HG03378 (cell line): ENCODE measurements around the gene SYTL3.

Experiments used
- ATAC-seq: cut with Tn5 transposase; IDR thresholded peaks from one replicate; pipeline ENCODE4 v1.9.1; 2021; ENCODE audit warnings: mild to moderate bottlenecking, moderate library complexity; ENCODE audit not compliant: unreplicated experiment

The SYTL3 gene

GRCh38 chr6:158770533-158771330 is 120.9 kb downstream of the SYTL3 start:
- ATAC-seq: no peak

- ATAC-seq: no peak
Measured at GRCh38 chr6:158771399-158772152, 121.7 kb downstream of the SYTL3 start.

GRCh38 chr6:158772172-158772571 is 122.3 kb downstream of the SYTL3 start:
- no peak for ATAC-seq

GRCh38 chr6:158772851-158773371 is 123.1 kb downstream of the SYTL3 start:
- ATAC-seq: no peak

- no peak for ATAC-seq
Measured at GRCh38 chr6:158773581-158774449, 124.0 kb downstream of the SYTL3 start.

- no peak for ATAC-seq
Measured at GRCh38 chr6:158774717-158775449, 125.0 kb downstream of the SYTL3 start.

GRCh38 chr6:158775832-158776231 is 126.0 kb downstream of the SYTL3 start:
- no peak for ATAC-seq

- no peak for ATAC-seq
Measured at GRCh38 chr6:158776737-158777136, 126.9 kb downstream of the SYTL3 start.

GRCh38 chr6:158777510-158777909 is 127.7 kb downstream of the SYTL3 start:
- ATAC-seq: no peak

GRCh38 chr6:158778005-158778527 is 128.2 kb downstream of the SYTL3 start:
- ATAC-seq: no peak

- no peak for ATAC-seq
Measured at GRCh38 chr6:158780246-158780884, 130.5 kb downstream of the SYTL3 start.

GRCh38 chr6:158780988-158781691 is 131.3 kb downstream of the SYTL3 start:
- no peak for ATAC-seq

- ATAC-seq: no peak
Measured at GRCh38 chr6:158781692-158782373, 132.0 kb downstream of the SYTL3 start.

- ATAC-seq: no peak
Measured at GRCh38 chr6:158782432-158783166, 132.7 kb downstream of the SYTL3 start.

- no peak for ATAC-seq
Measured at GRCh38 chr6:158783167-158783450, 133.3 kb downstream of the SYTL3 start.

GRCh38 chr6:158783851-158784250 is 134.0 kb downstream of the SYTL3 start:
- no peak for ATAC-seq

- ATAC-seq: no peak
Measured at GRCh38 chr6:158784505-158784904, 134.7 kb downstream of the SYTL3 start.

- ATAC-seq: no peak
Measured at GRCh38 chr6:158785036-158785435, 135.2 kb downstream of the SYTL3 start.
